Endodermal cell (in vitro differentiated cells): ENCODE measurements around the gene TRIM38. TPM values are rescaled to one million over a fixed set of nuclear protein-coding genes. Genes with fewer than 3 reads are reported as not detected.

ENCODE experiments used
- DNase-seq: peaks from one replicate; pipeline ENCODE4 v3.0.0-alpha.2; 2017
- H3K27ac ChIP-seq: 2 replicates; pipeline ENCODE4 v1.5.1; 2013; ENCODE audit warnings: mild to moderate bottlenecking, low read depth, low read length, moderate library complexity
- H3K27me3 ChIP-seq: 2 replicates; pipeline ENCODE4 v1.6.1; 2013; ENCODE audit warnings: mild to moderate bottlenecking, low read length, moderate library complexity; ENCODE audit not compliant: insufficient read depth, control insufficient read depth, poor library complexity, severe bottlenecking
- H3K36me3 ChIP-seq: 2 replicates; pipeline ENCODE4 v1.7.0; 2013; ENCODE audit warnings: mild to moderate bottlenecking, low read length, moderate library complexity; ENCODE audit not compliant: control insufficient read depth, insufficient read depth
- H3K4me1 ChIP-seq: one replicate; pipeline ENCODE4 v1.7.0; 2013; ENCODE audit warnings: low read length; ENCODE audit not compliant: control insufficient read depth, insufficient read depth
- H3K4me3 ChIP-seq: 2 replicates; pipeline ENCODE4 v1.5.1; 2013; ENCODE audit warnings: mild to moderate bottlenecking, low read length, moderate library complexity
- H3K9ac ChIP-seq: 2 replicates; pipeline ENCODE4 v1.6.1; 2013; ENCODE audit warnings: mild to moderate bottlenecking, low read length, moderate library complexity; ENCODE audit not compliant: poor library complexity, severe bottlenecking; ENCODE audit errors: extremely low read depth
- H3K9me3 ChIP-seq: 2 replicates; pipeline ENCODE4 v1.6.1; 2013; ENCODE audit warnings: mild to moderate bottlenecking, low read length, moderate library complexity; ENCODE audit not compliant: control insufficient read depth
- H3K27ac Mint-ChIP-seq: 2 replicates; pipeline ENCODE4 v1.8.0; 2020; ENCODE audit warnings: mixed read lengths
- H3K27me3 Mint-ChIP-seq: 2 replicates; pipeline ENCODE4 v1.8.0; 2021; ENCODE audit warnings: mild to moderate bottlenecking, mixed read lengths; ENCODE audit not compliant: insufficient read depth
- H3K36me3 Mint-ChIP-seq: 2 replicates; pipeline ENCODE4 v1.8.0; 2020; ENCODE audit warnings: low read depth, mixed read lengths
- H3K4me1 Mint-ChIP-seq: 2 replicates; pipeline ENCODE4 v1.8.0; 2020; ENCODE audit warnings: mixed read lengths
- H3K4me3 Mint-ChIP-seq: 2 replicates; pipeline ENCODE4 v1.8.0; 2020; ENCODE audit warnings: mild to moderate bottlenecking, moderate library complexity, mixed read lengths
- H3K9me3 Mint-ChIP-seq: 2 replicates; pipeline ENCODE4 v1.8.0; 2020; ENCODE audit warnings: mild to moderate bottlenecking, mixed read lengths
- WGBS, 2 experiments: methylation state at CpG; one replicate each; pipeline versions ENCODE4 v1.1.5 to v1.1.7; 2013; ENCODE audit warnings: missing lambda C conversion rate in 2 of 2, mixed read lengths in 1 of 2; ENCODE audit not compliant: insufficient coverage in 1 of 2, insufficient read length in 1 of 2; 5-methylcytosine and 5-hydroxymethylcytosine counted together
- total RNA-seq, 2 donors: library from RNA; stranded (reverse); fragmentation: NEBNext Ultra II Directional in 1 of 2; extraction: Animal tissue kit (Norgen Biotek cat#: 25700) in 1 of 2; gene quantifications; 2 replicates in 1 of 2; 3 replicates in 1 of 2; pipeline ENCODE4 v1.2.1, GENCODE V29; 2021
- TF ChIP-seq, protein P1 (sequence below): fragments of 200-600 bp; sonication (generic); conservative IDR thresholded peaks from 2 replicates; pipeline ENCODE4 v1.5.0; 2021; ENCODE audit warnings: antibody characterized with exemption, mild to moderate bottlenecking

The TRIM38 gene
- total RNA-seq, 2 donors from 2014 or later, result 4.2 to 4.4 TPM

GRCh38 chr6:25921525-25922203, 40.9 kb upstream of the TRIM38 start:
- no peaks in the 10 kb centered on the region for H3K4me1 ChIP-seq
- no peaks in the 10 kb centered on the region for H3K27me3 ChIP-seq
- H3K9me3 ChIP-seq, result no peaks in the 10 kb centered on the region
- Mint-ChIP-seq H3K4me3 (no peak overlapping the region), H3K27me3 (no peaks in the 10 kb centered on the region), H3K4me1 (peaks cover 8% of the 10 kb centered on the region), H3K27ac (no peak overlapping the region), H3K9me3 (no peaks in the 10 kb centered on the region), H3K36me3 (no peaks in the 10 kb centered on the region)
- no peak for DNase-seq
- TF ChIP-seq, protein P1, sequence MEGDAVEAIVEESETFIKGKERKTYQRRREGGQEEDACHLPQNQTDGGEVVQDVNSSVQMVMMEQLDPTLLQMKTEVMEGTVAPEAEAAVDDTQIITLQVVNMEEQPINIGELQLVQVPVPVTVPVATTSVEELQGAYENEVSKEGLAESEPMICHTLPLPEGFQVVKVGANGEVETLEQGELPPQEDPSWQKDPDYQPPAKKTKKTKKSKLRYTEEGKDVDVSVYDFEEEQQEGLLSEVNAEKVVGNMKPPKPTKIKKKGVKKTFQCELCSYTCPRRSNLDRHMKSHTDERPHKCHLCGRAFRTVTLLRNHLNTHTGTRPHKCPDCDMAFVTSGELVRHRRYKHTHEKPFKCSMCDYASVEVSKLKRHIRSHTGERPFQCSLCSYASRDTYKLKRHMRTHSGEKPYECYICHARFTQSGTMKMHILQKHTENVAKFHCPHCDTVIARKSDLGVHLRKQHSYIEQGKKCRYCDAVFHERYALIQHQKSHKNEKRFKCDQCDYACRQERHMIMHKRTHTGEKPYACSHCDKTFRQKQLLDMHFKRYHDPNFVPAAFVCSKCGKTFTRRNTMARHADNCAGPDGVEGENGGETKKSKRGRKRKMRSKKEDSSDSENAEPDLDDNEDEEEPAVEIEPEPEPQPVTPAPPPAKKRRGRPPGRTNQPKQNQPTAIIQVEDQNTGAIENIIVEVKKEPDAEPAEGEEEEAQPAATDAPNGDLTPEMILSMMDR, result no peak
- H3K27ac ChIP-seq, result no peak overlapping the region
- H3K36me3 ChIP-seq, result no peaks in the 10 kb centered on the region
- H3K9ac ChIP-seq, result no peak overlapping the region
- H3K4me3 ChIP-seq, result no peak overlapping the region

GRCh38 chr6:25922301-25922700, 40.3 kb upstream of the TRIM38 start:
- no peak overlapping the region for H3K4me3 ChIP-seq
- Mint-ChIP-seq H3K27me3 (no peaks in the 10 kb centered on the region), H3K4me1 (peaks cover 8% of the 10 kb centered on the region), H3K27ac (no peak overlapping the region), H3K9me3 (no peaks in the 10 kb centered on the region), H3K36me3 (no peaks in the 10 kb centered on the region), H3K4me3 (no peak overlapping the region)
- no peaks in the 10 kb centered on the region for H3K4me1 ChIP-seq
- no peaks in the 10 kb centered on the region for H3K27me3 ChIP-seq
- no peaks in the 10 kb centered on the region for H3K36me3 ChIP-seq
- no peak for DNase-seq
- H3K9me3 ChIP-seq, result no peaks in the 10 kb centered on the region
- 92 to 97% methylated on average over 1 to 2 of the region's 2 CpGs for WGBS, 2 experiments
- no peak overlapping the region for H3K9ac ChIP-seq
- TF ChIP-seq, protein P1, result no peak
- no peak overlapping the region for H3K27ac ChIP-seq

DNA sequence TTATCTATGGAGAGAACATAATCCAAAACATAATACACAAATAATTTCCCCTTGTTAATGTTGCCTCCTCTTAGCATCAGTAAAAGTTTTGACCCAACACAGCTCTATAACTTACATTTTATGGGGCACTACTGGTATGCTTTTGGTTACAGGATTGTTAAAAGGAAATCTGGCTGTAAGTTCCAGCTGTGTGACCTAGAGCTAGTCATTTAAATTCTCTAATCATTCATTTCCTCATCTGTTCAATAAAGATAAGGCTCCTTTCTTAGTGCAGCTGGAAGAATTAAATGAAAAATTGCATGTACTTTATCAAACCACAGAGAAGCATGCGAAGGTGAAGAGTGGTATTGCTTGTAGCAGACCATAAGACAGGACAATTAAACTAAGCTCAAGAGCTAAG, 36.7 kb upstream of the TRIM38 start:
- Mint-ChIP-seq H3K27me3 (no peaks in the 10 kb centered on the region), H3K4me3 (no peak overlapping the region), H3K27ac (no peak overlapping the region), H3K4me1 (no peaks in the 10 kb centered on the region), H3K36me3 (no peaks in the 10 kb centered on the region), H3K9me3 (no peaks in the 10 kb centered on the region)
- Histone ChIP-seq H3K4me1 (no peaks in the 10 kb centered on the region), H3K27ac (no peak overlapping the region), H3K9ac (no peak overlapping the region), H3K27me3 (no peaks in the 10 kb centered on the region), H3K4me3 (no peak overlapping the region), H3K36me3 (no peaks in the 10 kb centered on the region), H3K9me3 (no peaks in the 10 kb centered on the region)
- TF ChIP-seq, protein P1, result no peak
- DNase-seq, result no peak
- 100% methylated on average over 1 of the region's 1 CpG for WGBS, 2 experiments
